GM12864 (cell line): ENCODE data around the gene GAS2L2.

Experiments
- DNase-seq: peaks from one replicate; pipeline ENCODE4 v3.0.0-alpha.2; 2011; ENCODE audit warnings: low read depth
- H3K4me3 ChIP-seq: 2 replicates; pipeline ENCODE4 v1.5.1; 2011; ENCODE audit warnings: mild to moderate bottlenecking, low read depth, low read length, control low read depth
- CTCF ChIP-seq: IDR thresholded peaks from 2 replicates; pipeline ENCODE4 v1.5.1; 2011; ENCODE audit warnings: low read depth, mild to moderate bottlenecking, moderate library complexity, low read length, control low read depth, inconsistent platforms; ENCODE audit errors: missing control alignments

The GAS2L2 gene

GRCh38 chr17:35773129-35773528, 20.1 kb upstream of the GAS2L2 start:
- no peak overlapping the region for H3K4me3 ChIP-seq
- TF ChIP-seq CTCF, result no peak
- no peak for DNase-seq

GRCh38 chr17:35769895-35770486, 17.0 kb upstream of the GAS2L2 start:
- DNase-seq, result no peak
- no peak overlapping the region for H3K4me3 ChIP-seq
- peak; percentile 28 for TF ChIP-seq CTCF

- no peak overlapping the region for H3K4me3 ChIP-seq
- no peak for TF ChIP-seq CTCF
- DNase-seq, result no peak
These were observed 15.8 kb upstream of the GAS2L2 start for GRCh38 chr17:35768797-35769196.

- no peak for DNase-seq
- H3K4me3 ChIP-seq, result no peak overlapping the region
- TF ChIP-seq CTCF, result peak; percentile 44
These were observed 14.0 kb upstream of the GAS2L2 start for GRCh38 chr17:35766903-35767510.

- no peak overlapping the region for H3K4me3 ChIP-seq
- TF ChIP-seq CTCF, result no peak
- DNase-seq, result no peak
These were observed 13.4 kb upstream of the GAS2L2 start for GRCh38 chr17:35766489-35766877.

- no peak for DNase-seq
- no peak overlapping the region for H3K4me3 ChIP-seq
These were observed 12.9 kb upstream of the GAS2L2 start for GRCh38 chr17:35765756-35766488.

More at GRCh38 chr17:35765756-35766488, 12.9 kb upstream of the GAS2L2 start:
- TF ChIP-seq CTCF, result no peak
